Measurements from ENCODE around the gene RPLP1. TPM values are rescaled to one million over a fixed set of nuclear protein-coding genes. Genes with fewer than 3 reads are reported as not detected.

RPLP1 gene
- total RNA-seq, 2 experiments from 2014 or later = 2,276 to 2,343 TPM

DNA sequence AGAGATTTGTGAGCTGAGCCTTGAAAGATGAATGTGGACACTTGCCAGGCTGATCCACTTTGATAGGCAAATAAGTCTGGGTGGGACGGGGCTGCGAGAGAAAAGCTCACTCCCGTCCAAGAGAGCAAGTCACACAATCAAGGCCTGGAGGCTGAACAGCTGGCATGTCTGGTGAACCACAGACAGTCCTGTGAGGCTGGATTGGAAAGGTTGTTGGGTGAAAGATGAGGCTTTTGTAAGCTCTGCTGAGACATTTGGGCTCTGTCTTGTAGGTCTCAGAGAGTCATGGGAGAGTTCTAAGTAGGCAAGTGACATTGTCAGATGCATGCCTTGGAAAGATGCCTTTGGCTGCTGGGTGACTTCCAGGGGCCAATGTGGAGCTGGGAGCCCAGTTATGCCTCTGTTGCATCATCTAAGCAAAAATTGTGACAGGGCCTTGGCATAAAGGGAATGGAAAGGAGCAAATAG lies 38.5 kb downstream of the RPLP1 start:
- no peak for DNase-seq
- Mint-ChIP-seq H3K36me3 (peaks cover 1% of the 10 kb centered on the region), H3K4me1 (no peaks in the 10 kb centered on the region), H3K4me3 (no peak overlapping the region), H3K27me3 (no peaks in the 10 kb centered on the region), H3K27ac (no peak overlapping the region), H3K9me3 (peaks cover 4% of the 10 kb centered on the region)

DNA sequence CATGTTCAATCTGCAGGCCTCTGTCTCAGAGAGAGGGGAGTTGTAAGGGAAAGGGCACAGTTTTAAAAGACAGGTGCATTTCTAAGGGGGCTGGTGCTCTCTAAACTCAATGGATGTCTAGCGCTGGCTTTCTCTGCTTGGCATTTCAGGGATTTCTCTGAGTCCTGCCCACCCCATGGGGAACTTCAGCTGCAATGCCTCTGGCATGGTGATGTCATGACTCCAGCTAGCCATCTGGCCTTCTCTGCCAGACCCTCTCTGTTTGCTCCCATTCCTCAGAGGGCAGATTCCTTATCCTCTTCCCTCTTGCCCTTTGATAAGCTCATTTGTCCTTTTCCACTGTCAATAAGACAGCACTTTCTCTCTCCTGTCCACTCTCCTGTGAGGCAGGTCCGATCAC lies 40.8 kb downstream of the RPLP1 start:
- H3K27ac Mint-ChIP-seq = no peak overlapping the region
- H3K4me1 Mint-ChIP-seq = peaks cover 9% of the 10 kb centered on the region
- peaks cover 4% of the 10 kb centered on the region for H3K9me3 Mint-ChIP-seq
- H3K27me3 Mint-ChIP-seq = no peaks in the 10 kb centered on the region
- no peak for DNase-seq
- H3K36me3 Mint-ChIP-seq = peaks cover 1% of the 10 kb centered on the region
- H3K4me3 Mint-ChIP-seq = no peak overlapping the region

DNA sequence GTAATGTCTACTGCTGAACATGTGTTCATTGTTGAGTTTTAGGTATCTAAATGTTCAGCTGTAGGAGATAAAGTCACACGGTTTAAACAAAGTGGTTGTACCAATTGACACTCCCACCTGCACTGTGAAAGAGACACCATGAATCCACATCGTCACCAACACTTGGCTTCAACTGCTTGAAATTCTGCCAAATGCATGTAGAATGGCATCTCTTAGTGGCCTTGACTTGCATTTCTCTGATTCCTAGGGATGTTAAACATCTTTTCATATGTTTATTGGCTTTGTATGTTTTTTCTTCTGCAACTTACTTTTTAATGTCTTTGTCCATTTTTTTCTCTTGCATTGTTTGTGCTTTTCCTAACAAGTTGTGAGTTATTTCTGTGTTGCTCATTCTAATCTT lies 43.4 kb downstream of the RPLP1 start:
- DNase-seq = no peak
- no peak overlapping the region for H3K27ac Mint-ChIP-seq

DNA sequence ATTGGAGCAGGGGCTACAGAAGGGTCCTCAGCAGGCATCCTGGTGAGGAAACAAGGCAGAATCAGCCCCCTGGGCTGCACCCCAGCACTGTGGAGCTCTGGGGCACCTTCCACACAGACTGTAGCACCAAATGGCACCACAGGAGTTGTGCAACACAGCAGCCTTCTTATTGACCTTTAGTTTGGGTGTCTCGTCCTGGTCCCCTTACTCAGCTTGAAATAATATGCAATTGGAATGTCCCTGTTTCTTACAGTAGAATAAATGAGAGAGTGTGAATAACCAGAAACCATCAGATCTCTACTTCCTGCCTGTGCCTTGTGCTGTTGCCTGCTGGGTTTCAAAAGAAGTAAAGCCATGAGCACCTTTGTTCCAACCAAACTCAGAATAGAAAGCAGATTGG lies 44.5 kb downstream of the RPLP1 start:
- Mint-ChIP-seq H3K9me3 (no peaks in the 10 kb centered on the region), H3K4me1 (peaks cover 9% of the 10 kb centered on the region), H3K27ac (no peak overlapping the region), H3K36me3 (no peaks in the 10 kb centered on the region), H3K4me3 (no peak overlapping the region), H3K27me3 (no peaks in the 10 kb centered on the region)
- DNase-seq = no peak

More for the DNA sequence above, 43.4 kb downstream of the RPLP1 start:
- H3K36me3 Mint-ChIP-seq = no peaks in the 10 kb centered on the region
- peaks cover 9% of the 10 kb centered on the region for H3K4me1 Mint-ChIP-seq
- peaks cover 4% of the 10 kb centered on the region for H3K9me3 Mint-ChIP-seq
- H3K4me3 Mint-ChIP-seq = no peak overlapping the region
- H3K27me3 Mint-ChIP-seq = no peaks in the 10 kb centered on the region

DNA sequence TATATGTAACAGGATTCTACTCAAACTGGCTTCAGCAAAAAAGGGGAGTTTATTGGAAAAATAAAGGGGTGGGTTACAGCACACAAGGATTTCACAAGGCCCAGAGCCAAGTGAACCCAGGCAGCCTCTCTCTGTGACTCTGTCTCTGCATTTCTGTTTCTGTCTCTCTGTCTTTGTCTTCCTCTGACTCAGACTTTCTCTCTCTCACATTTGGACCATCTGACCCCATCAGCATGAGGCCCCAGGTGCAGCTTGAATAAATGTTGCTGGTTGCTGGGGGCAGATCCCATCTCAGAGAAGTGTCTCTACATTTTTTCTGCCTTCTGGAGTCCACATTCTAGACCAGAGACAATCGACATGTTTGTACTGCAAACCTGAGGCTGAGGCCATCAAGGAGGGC lies 45.0 kb downstream of the RPLP1 start:
- H3K27ac Mint-ChIP-seq = no peak overlapping the region
- DNase-seq = no peak
- H3K36me3 Mint-ChIP-seq = no peaks in the 10 kb centered on the region
- no peaks in the 10 kb centered on the region for H3K9me3 Mint-ChIP-seq
- no peak overlapping the region for H3K4me3 Mint-ChIP-seq
- H3K27me3 Mint-ChIP-seq = no peaks in the 10 kb centered on the region
- peaks cover 9% of the 10 kb centered on the region for H3K4me1 Mint-ChIP-seq

DNA sequence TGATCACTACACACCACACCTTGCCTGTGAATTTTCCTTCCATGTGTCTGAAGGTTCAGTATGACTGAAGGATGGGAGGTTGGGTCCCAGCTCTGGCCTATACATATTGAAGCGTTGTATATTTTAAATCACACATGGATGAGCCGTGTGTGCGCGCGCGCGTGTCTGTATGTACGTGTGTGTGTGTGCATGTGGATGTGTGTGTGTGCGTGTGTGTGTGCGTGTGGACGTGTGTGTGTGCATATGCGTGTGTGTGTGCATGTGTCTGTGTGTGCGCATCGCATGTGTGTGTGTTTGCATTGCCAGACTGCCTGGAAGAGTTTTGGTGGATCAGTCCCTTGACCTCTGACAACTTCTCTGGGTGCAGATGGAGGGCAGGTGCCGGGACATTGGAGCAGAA lies 45.7 kb downstream of the RPLP1 start:
- peaks cover 9% of the 10 kb centered on the region for H3K4me1 Mint-ChIP-seq
- no peaks in the 10 kb centered on the region for H3K9me3 Mint-ChIP-seq
- DNase-seq = no peak
- no peaks in the 10 kb centered on the region for H3K27me3 Mint-ChIP-seq
- H3K36me3 Mint-ChIP-seq = no peaks in the 10 kb centered on the region
- no peak overlapping the region for H3K27ac Mint-ChIP-seq
- no peak overlapping the region for H3K4me3 Mint-ChIP-seq

DNA sequence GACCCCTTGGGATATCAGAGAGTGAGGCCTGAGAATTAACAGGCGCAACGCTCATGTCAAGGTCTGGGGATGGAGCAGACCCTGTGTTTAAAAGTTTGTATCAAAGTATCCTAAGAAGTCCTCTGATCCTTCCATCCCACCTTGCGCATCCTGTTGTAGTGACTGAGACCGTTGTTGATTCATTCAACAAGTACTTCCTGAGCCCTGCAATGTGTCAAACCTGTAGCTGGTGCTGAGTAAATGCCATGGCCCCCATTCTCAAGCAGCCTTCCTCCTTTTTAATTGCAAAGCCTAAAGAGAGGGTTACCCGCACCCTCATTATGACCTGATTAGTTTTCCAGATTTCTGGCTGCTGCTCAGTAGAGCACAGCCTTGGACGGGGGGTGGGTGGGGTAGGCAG lies 46.4 kb downstream of the RPLP1 start:
- H3K27me3 Mint-ChIP-seq = no peaks in the 10 kb centered on the region
- DNase-seq = no peak
- H3K36me3 Mint-ChIP-seq = no peaks in the 10 kb centered on the region
- no peak overlapping the region for H3K4me3 Mint-ChIP-seq
- H3K27ac Mint-ChIP-seq = no peak overlapping the region
- peaks cover 9% of the 10 kb centered on the region for H3K4me1 Mint-ChIP-seq
- H3K9me3 Mint-ChIP-seq = no peaks in the 10 kb centered on the region

DNA sequence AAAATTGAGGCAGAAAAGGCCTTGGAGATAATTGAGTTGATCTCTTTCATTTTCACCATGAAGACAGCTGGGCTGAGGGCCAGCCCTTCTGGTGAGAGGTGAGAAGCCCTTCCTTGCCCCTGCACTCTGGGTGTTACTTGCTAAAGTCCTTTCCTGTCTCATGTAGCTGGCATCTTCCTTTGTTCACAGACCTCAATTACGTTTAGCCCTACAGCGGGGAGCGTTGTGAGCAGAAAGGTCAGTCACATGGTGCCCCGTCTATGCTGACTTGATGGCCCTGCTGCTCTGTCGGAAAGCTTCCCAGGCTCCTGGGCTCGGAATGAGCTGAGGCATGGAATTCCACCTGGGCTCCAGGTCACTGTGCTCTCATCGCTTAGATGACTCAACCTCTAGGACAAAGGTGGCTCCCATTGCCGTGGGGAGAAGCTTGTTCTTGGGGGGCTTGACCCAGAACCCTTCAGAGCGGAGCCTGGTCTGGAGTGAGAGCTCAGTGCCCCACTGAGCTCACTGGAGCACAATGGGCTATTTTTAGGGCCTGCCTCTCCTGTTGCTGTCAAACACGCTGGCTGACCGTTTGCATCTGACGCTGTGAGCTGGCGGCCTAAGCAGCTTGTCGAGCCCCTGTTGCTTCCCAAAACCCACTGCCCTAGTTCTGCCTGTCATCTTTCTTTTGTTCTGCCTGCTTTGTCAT lies 47.0 kb downstream of the RPLP1 start:
- no peak for DNase-seq
- H3K4me3 Mint-ChIP-seq = no peak overlapping the region
- no peak overlapping the region for H3K27ac Mint-ChIP-seq
- H3K9me3 Mint-ChIP-seq = no peaks in the 10 kb centered on the region
- peaks cover 9% of the 10 kb centered on the region for H3K4me1 Mint-ChIP-seq
- no peaks in the 10 kb centered on the region for H3K36me3 Mint-ChIP-seq
- no peaks in the 10 kb centered on the region for H3K27me3 Mint-ChIP-seq

DNA sequence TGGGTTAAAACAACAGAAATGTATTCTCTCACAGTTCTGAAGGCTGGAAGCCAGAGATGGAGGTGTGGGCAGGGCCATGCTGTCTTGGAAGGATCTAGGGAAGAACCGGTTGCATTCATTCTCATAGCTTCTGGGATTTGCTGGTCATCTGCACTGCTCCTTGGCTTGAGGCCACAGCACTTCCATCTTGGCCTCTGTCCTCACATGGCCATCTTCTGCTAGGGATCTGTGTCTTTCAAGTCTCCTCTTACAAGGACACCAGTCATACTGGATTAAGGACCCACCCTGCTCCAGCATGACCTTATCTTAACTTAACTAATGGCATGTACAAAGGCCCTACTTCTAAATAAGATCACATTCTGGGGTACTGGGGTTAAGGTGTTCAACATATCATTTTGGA lies 47.7 kb downstream of the RPLP1 start:
- Mint-ChIP-seq H3K9me3 (no peaks in the 10 kb centered on the region), H3K4me1 (peaks cover 9% of the 10 kb centered on the region), H3K4me3 (no peak overlapping the region), H3K36me3 (no peaks in the 10 kb centered on the region), H3K27me3 (no peaks in the 10 kb centered on the region), H3K27ac (no peak overlapping the region)
- no peak for DNase-seq

DNA sequence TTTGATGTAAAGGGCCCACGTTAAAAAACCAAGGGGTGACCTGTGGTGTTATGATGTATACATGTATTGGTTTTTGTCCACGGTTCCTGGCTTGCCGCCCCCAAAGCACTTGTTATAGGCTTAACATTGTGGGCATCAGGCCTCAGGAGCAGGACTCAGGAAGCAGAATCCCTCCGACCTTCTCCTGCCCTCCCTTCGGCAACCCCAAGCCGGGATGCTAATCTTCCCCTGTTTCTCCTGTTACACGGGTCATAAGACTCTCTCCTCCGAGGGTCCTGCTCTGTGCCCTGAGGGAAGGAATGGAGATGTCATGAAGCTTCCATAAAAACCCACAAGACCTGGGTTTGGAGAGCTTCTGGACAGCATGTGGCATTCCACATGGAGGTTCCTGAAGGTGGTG lies 48.8 kb downstream of the RPLP1 start:
- H3K27ac Mint-ChIP-seq = no peak overlapping the region
- peaks cover 9% of the 10 kb centered on the region for H3K4me1 Mint-ChIP-seq
- no peak for DNase-seq
- no peaks in the 10 kb centered on the region for H3K27me3 Mint-ChIP-seq
- H3K36me3 Mint-ChIP-seq = no peaks in the 10 kb centered on the region
- H3K4me3 Mint-ChIP-seq = no peak overlapping the region
- no peaks in the 10 kb centered on the region for H3K9me3 Mint-ChIP-seq

DNA sequence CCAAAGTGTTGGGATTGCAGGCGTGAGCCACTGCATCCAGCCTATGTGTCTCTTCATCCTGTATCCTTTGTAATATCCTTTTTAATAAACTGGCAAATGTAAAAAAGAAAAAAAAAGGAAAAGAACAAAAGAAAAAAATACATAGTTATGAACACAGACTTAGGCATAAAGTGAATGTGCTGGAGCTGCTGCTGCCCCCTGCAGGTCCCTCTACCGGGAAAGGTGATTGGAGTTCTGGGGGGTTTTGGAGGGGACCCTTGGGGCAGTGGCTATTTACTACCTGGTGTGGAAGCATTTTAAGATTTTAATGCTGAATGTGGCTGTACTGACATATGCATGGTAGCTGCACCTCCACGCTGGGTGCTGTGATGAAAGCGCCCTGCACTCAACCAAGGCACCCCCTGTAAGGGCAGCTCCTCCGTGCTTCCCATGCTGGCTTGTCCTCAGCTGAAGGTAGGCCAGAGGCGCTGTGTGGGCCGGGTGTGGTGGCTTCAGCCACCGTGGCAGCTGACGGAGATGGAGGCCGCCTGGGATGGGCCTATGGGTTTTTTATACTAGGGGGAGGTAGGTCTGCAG lies 49.9 kb downstream of the RPLP1 start:
- Mint-ChIP-seq H3K27me3 (no peaks in the 10 kb centered on the region), H3K9me3 (no peaks in the 10 kb centered on the region), H3K4me1 (peaks cover 4% of the 10 kb centered on the region), H3K36me3 (no peaks in the 10 kb centered on the region), H3K4me3 (no peak overlapping the region), H3K27ac (no peak overlapping the region)
- DNase-seq = no peak

DNA sequence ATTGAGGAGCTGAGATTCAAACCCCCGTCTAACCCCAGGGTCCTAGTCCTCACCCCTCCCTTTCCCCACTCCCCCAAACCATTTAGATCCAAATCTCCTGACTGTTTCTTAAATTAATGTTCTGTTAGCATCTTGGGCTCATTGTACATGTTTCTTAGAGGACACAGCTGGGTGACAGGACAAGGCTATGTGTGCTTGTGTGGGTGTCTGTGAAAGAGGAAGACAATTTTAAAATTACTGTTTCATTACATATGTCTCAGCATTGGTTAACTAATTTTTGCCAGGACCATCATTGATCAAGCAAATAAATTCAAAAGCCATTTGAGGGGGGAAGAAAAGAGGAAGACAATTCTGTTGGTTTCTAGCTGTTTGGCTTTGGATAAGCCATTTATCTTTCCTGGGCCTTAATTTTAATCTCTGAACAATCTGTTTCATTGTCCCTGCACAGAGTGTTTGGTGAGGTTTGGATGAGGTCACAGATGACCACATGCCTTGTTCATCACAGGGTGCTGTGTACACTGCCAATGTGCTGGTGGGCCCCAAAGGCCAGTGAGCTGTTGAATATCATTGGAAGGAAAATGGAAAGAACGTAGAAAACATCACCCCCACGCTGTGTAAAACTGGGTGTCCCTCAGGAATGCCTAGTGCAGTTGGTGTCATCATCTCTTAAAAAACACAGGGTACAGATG lies 51.9 kb downstream of the RPLP1 start:
- DNase-seq = no peak
- H3K4me1 Mint-ChIP-seq = no peaks in the 10 kb centered on the region
- no peak overlapping the region for H3K4me3 Mint-ChIP-seq
- H3K9me3 Mint-ChIP-seq = no peaks in the 10 kb centered on the region
- H3K27me3 Mint-ChIP-seq = no peaks in the 10 kb centered on the region
- no peaks in the 10 kb centered on the region for H3K36me3 Mint-ChIP-seq
- no peak overlapping the region for H3K27ac Mint-ChIP-seq

Other genes with a start within 250 kb of the RPLP1 start
- gene PAQR5, start 153.9 kb upstream of the RPLP1 start, total RNA-seq = under 1 TPM; 0.06 to 0.23 TPM
- 10 to 100 TPM; 57.3 to 63.5 TPM for gene KIF23, start 38.5 kb upstream of the RPLP1 start, total RNA-seq